MCF 10A (cell line): ENCODE data around the gene CPOX. TPM values are rescaled to one million over a fixed set of nuclear protein-coding genes. Genes with fewer than 3 reads are reported as not detected.
A peak's percentile ranks its signal among the peaks of the same experiment; 100 is the strongest.

ENCODE experiments used
- BruUV-seq: library from RNA; stranded (reverse); fragments of 400-500 nt; replicated peaks from 2 replicates; lab custom pipeline; 2021; lab: Mats Ljungman, UMichigan
- CTCF ChIA-PET: fragments of 300-600 bp; sonication (Branson Sonifier 250); formaldehyde crosslinking; extraction: SDS; loops from one replicate; lab custom pipeline; 2021; ENCODE audit warnings: antibody characterized with exemption, inconsistent platforms; lab: Yijun Ruan, JAX
- POLR2A ChIA-PET: fragments of 300-600, 350-650 bp; sonication (Branson Sonifier 250); formaldehyde crosslinking; extraction: SDS; loops from one replicate; lab custom pipeline; 2020; ENCODE audit warnings: antibody characterized with exemption, inconsistent platforms; lab: Yijun Ruan, JAX
- DNase-seq: peaks from one replicate; pipeline ENCODE4 v3.0.0-alpha.2; 2018; ENCODE audit not compliant: unreplicated experiment
- H3K27ac Mint-ChIP-seq: one replicate; pipeline ENCODE4 v1.8.0; 2022; ENCODE audit warnings: mild to moderate bottlenecking, low read depth, mixed read lengths; ENCODE audit not compliant: unreplicated experiment
- H3K27me3 Mint-ChIP-seq: one replicate; pipeline ENCODE4 v1.8.0; 2022; ENCODE audit warnings: mixed read lengths; ENCODE audit not compliant: insufficient read depth, unreplicated experiment
- H3K36me3 Mint-ChIP-seq: one replicate; pipeline ENCODE4 v1.8.0; 2022; ENCODE audit warnings: mild to moderate bottlenecking, moderate library complexity, mixed read lengths; ENCODE audit not compliant: insufficient read depth, unreplicated experiment
- H3K4me1 Mint-ChIP-seq: one replicate; pipeline ENCODE4 v1.8.0; 2022; ENCODE audit warnings: mixed read lengths; ENCODE audit not compliant: insufficient read depth, unreplicated experiment
- H3K4me3 Mint-ChIP-seq: one replicate; pipeline ENCODE4 v1.8.0; 2022; ENCODE audit warnings: mild to moderate bottlenecking, moderate library complexity, mixed read lengths; ENCODE audit not compliant: unreplicated experiment
- H3K9me3 Mint-ChIP-seq: one replicate; pipeline ENCODE4 v1.8.0; 2022; ENCODE audit warnings: mixed read lengths; ENCODE audit not compliant: unreplicated experiment
- CTCF ChIP-seq: fragments of 200-600 bp; IDR thresholded peaks from one replicate; pipeline ENCODE4 v1.8.0; 2022; ENCODE audit warnings: antibody characterized with exemption, mild to moderate bottlenecking; ENCODE audit not compliant: unreplicated experiment
- intact Hi-C: fragments of 100-400 bp; cut with micrococcal nuclease; formaldehyde crosslinking; loops from 2 replicates; pipeline ENCODE4 v1.14.1; 2022
- total RNA-seq: library from RNA; stranded (reverse); gene quantifications from 2 replicates; pipeline ENCODE4 v1.2.3, GENCODE V29; 2022

Gene CPOX
- total RNA-seq, 1 experiment from 2014 or later, result 10.8 TPM

- H3K4me3 Mint-ChIP-seq, result no peak overlapping the region
- H3K9me3 Mint-ChIP-seq, result no peaks in the 10 kb centered on the region
- TF ChIP-seq CTCF, result peak; percentile 79
- ChIA-PET CTCF (interaction anchor here (0.7 to 4.0 kb wide), 16 partner anchors 9 to 534 kb away, joined by 3 to 41 read pairs (median 4); no protein-coding TSS in a partner anchor), POLR2A (interaction anchor here (1.2 to 1.6 kb wide), 2 partner anchors 11 to 12 kb away, joined by 3 read pairs; no protein-coding TSS in a partner anchor)
- peaks cover 16% of the 10 kb centered on the region for H3K36me3 Mint-ChIP-seq
- H3K4me1 Mint-ChIP-seq, result peaks cover 15% of the 10 kb centered on the region
- peak overlapping the region; percentile 40 for H3K27ac Mint-ChIP-seq
- intact Hi-C loops, result loop anchor here (1.0 kb wide), 6 partner anchors 51 to 534 kb away; partner anchors contain the start of gene CLDND1
- DNase-seq, result peak; percentile 45
- BruUV-seq, result no TSS peak
- no peaks in the 10 kb centered on the region for H3K27me3 Mint-ChIP-seq
Measured at GRCh38 chr3:98573181-98573728, 20.2 kb downstream of the CPOX start.

- H3K27me3 Mint-ChIP-seq, result no peaks in the 10 kb centered on the region
- peaks cover 4% of the 10 kb centered on the region for H3K4me1 Mint-ChIP-seq
- H3K4me3 Mint-ChIP-seq, result no peak overlapping the region
- no peaks in the 10 kb centered on the region for H3K36me3 Mint-ChIP-seq
- no peak overlapping the region for H3K27ac Mint-ChIP-seq
- H3K9me3 Mint-ChIP-seq, result no peaks in the 10 kb centered on the region
- no TSS peak for BruUV-seq
- intact Hi-C loops, result no loop called here
- no peak for DNase-seq
- TF ChIP-seq CTCF, result no peak
- CTCF ChIA-PET, result interaction anchor here (0.6 kb wide), 1 partner anchor 528 kb away, joined by 3 read pairs; no protein-coding TSS in a partner anchor
- POLR2A ChIA-PET, result no interaction called here
Measured at GRCh38 chr3:98568402-98568801, 25.0 kb downstream of the CPOX start.

GRCh38 chr3:98567666-98568270 lies 25.6 kb downstream of the CPOX start:
- no peaks in the 10 kb centered on the region for H3K27me3 Mint-ChIP-seq
- no TSS peak for BruUV-seq
- TF ChIP-seq CTCF, result no peak
- ChIA-PET CTCF (interaction anchor here (0.6 kb wide), 1 partner anchor 528 kb away, joined by 3 read pairs; no protein-coding TSS in a partner anchor), POLR2A (no interaction called here)
- H3K9me3 Mint-ChIP-seq, result no peaks in the 10 kb centered on the region
- DNase-seq, result no peak
- intact Hi-C loops, result no loop called here
- no peak overlapping the region for H3K27ac Mint-ChIP-seq
- no peaks in the 10 kb centered on the region for H3K36me3 Mint-ChIP-seq
- peaks cover 5% of the 10 kb centered on the region for H3K4me1 Mint-ChIP-seq
- H3K4me3 Mint-ChIP-seq, result no peak overlapping the region

GRCh38 chr3:98565843-98566242 lies 27.6 kb downstream of the CPOX start:
- no peak overlapping the region for H3K4me3 Mint-ChIP-seq

More at GRCh38 chr3:98565843-98566242, 27.6 kb downstream of the CPOX start:
- Mint-ChIP-seq H3K4me1 (peaks cover 9% of the 10 kb centered on the region), H3K36me3 (no peaks in the 10 kb centered on the region), H3K27ac (peak overlapping the region; percentile 12), H3K27me3 (no peaks in the 10 kb centered on the region), H3K9me3 (no peaks in the 10 kb centered on the region)
- TF ChIP-seq CTCF, result no peak
- no peak for DNase-seq
- POLR2A ChIA-PET, result no interaction called here
- CTCF ChIA-PET, result interaction anchor here (0.6 to 2.0 kb wide), 4 partner anchors 31 to 525 kb away, joined by 3 to 8 read pairs (median 5); no protein-coding TSS in a partner anchor
- intact Hi-C loops, result no loop called here
- BruUV-seq, result no TSS peak
